HepG2 (cell line): ENCODE data around the gene ALB. TPM values are rescaled to one million over a fixed set of nuclear protein-coding genes. Genes with fewer than 3 reads are reported as not detected.
A peak's percentile ranks its signal among the peaks of the same experiment; 100 is the strongest.

Experiments
- ATAC-seq: fragments of 200-7000 bp; cut with Tn5 transposase; 3 replicates; pipeline ENCODE4 v1.9.1; 2020; ENCODE audit warnings: mild to moderate bottlenecking, moderate library complexity
- BruUV-seq: library from RNA; stranded (reverse); fragments of 400-500 nt; replicated peaks from 2 replicates; lab custom pipeline; 2021; lab: Mats Ljungman, UMichigan
- CTCF ChIA-PET: fragments of 300-600 bp; formaldehyde crosslinking; extraction: SDS; loops from one replicate; lab custom pipeline; 2021; ENCODE audit warnings: low total read pairs, inconsistent platforms, low intra/inter-chr PET ratio; lab: Yijun Ruan, JAX
- POLR2A ChIA-PET: fragments of 350-600 bp; sonication (Branson Sonifier 250); formaldehyde crosslinking; loops from one replicate; lab custom pipeline; 2020; ENCODE audit warnings: antibody characterized with exemption, inconsistent platforms; lab: Yijun Ruan, JAX
- DNase-seq: peaks from one replicate; pipeline ENCODE4 v3.0.0-alpha.2; 2015; ENCODE audit warnings: low spot score
- FAIRE-seq: peaks from 3 replicates; lab custom pipeline; 2011; peaks lifted over from hg19 to GRCh38; lab: Jason Lieb, UNC
- H2AFZ ChIP-seq: one replicate; pipeline ENCODE4 v1.6.1; 2011; ENCODE audit warnings: low read length, inconsistent platforms
- H3K27ac ChIP-seq: fragments of 300-600 bp; 3 replicates; pipeline ENCODE4 v1.8.0; 2011; ENCODE audit warnings: mixed run types, mild to moderate bottlenecking, mixed read lengths, low read length, inconsistent platforms; ENCODE audit not compliant: insufficient read depth; ENCODE audit errors: extremely low read length
- H3K27me3 ChIP-seq, 2 experiments: fragments of 200-600 bp in 1 of 2; 2 replicates in 1 of 2; 3 replicates in 1 of 2; pipeline versions ENCODE4 v1.6.0 to v1.8.0; 2011; ENCODE audit warnings: low read length in 2 of 2, mild to moderate bottlenecking in 2 of 2, moderate library complexity in 2 of 2, inconsistent platforms in 1 of 2; ENCODE audit not compliant: insufficient read depth in 2 of 2, control insufficient read depth in 1 of 2
- H3K36me3 ChIP-seq, 2 experiments: fragments of 200-600 bp in 1 of 2; replicated peaks in 1 of 2; 2 replicates in 1 of 2; 3 replicates in 1 of 2; pipeline versions ENCODE4 v1.5.1 to v1.8.0; 2011; ENCODE audit warnings: low read length in 2 of 2, inconsistent platforms in 1 of 2; ENCODE audit not compliant: insufficient read depth in 2 of 2, control insufficient read depth in 1 of 2
- H3K4me1 ChIP-seq: 2 replicates; pipeline ENCODE4 v1.5.1; 2012; ENCODE audit warnings: low read length, inconsistent platforms; ENCODE audit not compliant: insufficient read depth
- H3K4me2 ChIP-seq: 2 replicates; pipeline ENCODE4 v1.6.0; 2011; ENCODE audit warnings: low read depth, low read length, inconsistent platforms
- H3K4me3 ChIP-seq, 3 experiments: fragments of 200-600 bp in 1 of 3; sonication (generic), shearing (Covaris generic) in 1 of 3; replicated peaks in 1 of 3; 2 replicates each; pipeline ENCODE4 v1.5.1; 2011 to 2016; ENCODE audit warnings: low read length in 3 of 3, inconsistent platforms in 2 of 3, low read depth in 2 of 3, mild to moderate bottlenecking in 2 of 3, control low read depth in 1 of 3, mixed read lengths in 1 of 3; ENCODE audit not compliant: insufficient read depth in 1 of 3
- H3K79me2 ChIP-seq: one replicate; pipeline ENCODE4 v1.6.1; 2011; ENCODE audit warnings: low read length, inconsistent platforms; ENCODE audit not compliant: insufficient read depth
- H3K9ac ChIP-seq: 2 replicates; pipeline ENCODE4 v1.6.0; 2011; ENCODE audit warnings: mild to moderate bottlenecking, low read depth, low read length, inconsistent platforms; ENCODE audit not compliant: insufficient read depth
- H3K9me3 ChIP-seq: 2 replicates; pipeline ENCODE4 v1.5.1; 2012; ENCODE audit warnings: mild to moderate bottlenecking, low read length
- H4K20me1 ChIP-seq: 2 replicates; pipeline ENCODE4 v1.6.0; 2011; ENCODE audit warnings: inconsistent platforms, mild to moderate bottlenecking, low read length, moderate library complexity; ENCODE audit not compliant: insufficient read depth
- HDAC6 ChIP-seq: fragments of 200-600 bp; sonication (generic); IDR thresholded peaks from 2 replicates; pipeline ENCODE4 v1.7.0; 2017; ENCODE audit warnings: mild to moderate bottlenecking, antibody characterized with exemption, low read length, low read depth
- MAFF ChIP-seq: IDR thresholded peaks from 2 replicates; pipeline ENCODE4 v1.6.1; 2011; ENCODE audit warnings: low read depth, low read length, improper control_type of control experiment
- MAFK ChIP-seq, 2 experiments: IDR thresholded peaks in 1 of 2; conservative IDR thresholded peaks in 1 of 2; 2 replicates each; pipeline ENCODE4 v1.6.1; 2011; ENCODE audit warnings: improper control_type of control experiment in 2 of 2, low read length in 2 of 2
- NPAS2 ChIP-seq: sonication (generic); formaldehyde crosslinking; IDR thresholded peaks from 2 replicates; pipeline ENCODE4 v1.8.0; 2022; ENCODE audit warnings: mild to moderate bottlenecking, missing genetic modification reagents, borderline replicate concordance
- TBL1XR1 ChIP-seq: fragments of 150-350 bp; IDR thresholded peaks from 2 replicates; pipeline ENCODE4 v1.6.1; 2014; ENCODE audit warnings: borderline replicate concordance, low read length; ENCODE audit not compliant: partially characterized antibody
- ZSCAN25 ChIP-seq: sonication (generic); formaldehyde crosslinking; IDR thresholded peaks from 2 replicates; pipeline ENCODE4 v1.8.0; 2022; ENCODE audit warnings: mild to moderate bottlenecking, missing genetic modification reagents
- WGBS: methylation state at CpG from one replicate; pipeline ENCODE4 v1.1.6; 2017; ENCODE audit warnings: low lambda C conversion rate; 5-methylcytosine and 5-hydroxymethylcytosine counted together
- in situ Hi-C: cut with HindIII; loops from 2 replicates; pipeline ENCODE4 v1.10.0; 2017; ENCODE audit warnings: low pct_unique_long_range_greater_than_20kb; ENCODE audit not compliant: extremely low pct_ligation_motif_present
- intact Hi-C: fragments of 100-400 bp; cut with micrococcal nuclease; formaldehyde crosslinking; loops from one replicate; pipeline ENCODE4 v1.10.0; 2022; ENCODE audit not compliant: unreplicated experiment
- polyA plus RNA-seq, 8 experiments: library from polyadenylated mRNA; depleted of rRNA in 3 of 8; stranded (reverse) in 7 of 8; unstranded in 1 of 8; fragments of >200 nt; fragmentation: Illumina TruSeq in 4 of 8; extraction: Trizol in 4 of 8; gene quantifications; 2 replicates each; pipeline versions ENCODE4 v1.2.1 to v1.2.3, GENCODE V29; 2011 to 2016; ENCODE audit warnings: low read depth in 4 of 8, missing spikeins in 1 of 8, mixed read lengths in 1 of 8; ENCODE audit not compliant: insufficient read depth in 1 of 8
- total RNA-seq, 5 experiments: library from RNA; depleted of rRNA; stranded (reverse); fragments of >200 nt; fragmentation: Illumina TruSeq; extraction: Trizol; gene quantifications; 2 replicates each; pipeline ENCODE4 v1.2.3, GENCODE V29; 2016; ENCODE audit warnings: low read depth in 1 of 5
- TF ChIP-seq, protein P1 (sequence below): sonication (generic); formaldehyde crosslinking; IDR thresholded peaks from 2 replicates; pipeline ENCODE4 v1.4.0; 2020; ENCODE audit warnings: missing genetic modification reagents, mild to moderate bottlenecking, borderline replicate concordance

Gene ALB
- total and polyA plus RNA-seq, 2 of the 13 experiments (the other 11 are each of a cell fraction or from before 2014, with no cell fraction given), result 22,259 to 22,625 TPM

DNA sequence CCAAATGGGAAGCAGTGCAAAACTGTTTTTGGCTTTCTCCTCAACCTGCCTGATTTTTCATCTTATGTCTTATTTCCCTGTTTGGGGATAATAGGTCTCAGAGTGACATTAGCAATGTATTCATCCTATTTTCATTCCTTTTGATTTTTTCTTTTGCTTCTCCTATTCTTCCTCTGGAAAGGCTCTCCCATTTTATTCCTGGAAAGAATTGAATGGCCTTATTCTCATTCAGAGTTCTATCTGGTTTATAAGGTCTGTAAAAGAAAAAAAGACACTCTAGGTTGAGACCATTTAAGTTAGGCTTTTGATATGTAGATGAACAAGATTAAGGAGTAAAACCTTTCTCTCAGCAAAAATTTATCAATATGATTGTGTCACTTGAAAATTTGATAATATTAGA is 27.8 kb upstream of the ALB start (continued):
- no peak for TF ChIP-seq HDAC6
- TF ChIP-seq NPAS2 (CRISPR knock-in tag), result no peak
- TF ChIP-seq, protein P1, sequence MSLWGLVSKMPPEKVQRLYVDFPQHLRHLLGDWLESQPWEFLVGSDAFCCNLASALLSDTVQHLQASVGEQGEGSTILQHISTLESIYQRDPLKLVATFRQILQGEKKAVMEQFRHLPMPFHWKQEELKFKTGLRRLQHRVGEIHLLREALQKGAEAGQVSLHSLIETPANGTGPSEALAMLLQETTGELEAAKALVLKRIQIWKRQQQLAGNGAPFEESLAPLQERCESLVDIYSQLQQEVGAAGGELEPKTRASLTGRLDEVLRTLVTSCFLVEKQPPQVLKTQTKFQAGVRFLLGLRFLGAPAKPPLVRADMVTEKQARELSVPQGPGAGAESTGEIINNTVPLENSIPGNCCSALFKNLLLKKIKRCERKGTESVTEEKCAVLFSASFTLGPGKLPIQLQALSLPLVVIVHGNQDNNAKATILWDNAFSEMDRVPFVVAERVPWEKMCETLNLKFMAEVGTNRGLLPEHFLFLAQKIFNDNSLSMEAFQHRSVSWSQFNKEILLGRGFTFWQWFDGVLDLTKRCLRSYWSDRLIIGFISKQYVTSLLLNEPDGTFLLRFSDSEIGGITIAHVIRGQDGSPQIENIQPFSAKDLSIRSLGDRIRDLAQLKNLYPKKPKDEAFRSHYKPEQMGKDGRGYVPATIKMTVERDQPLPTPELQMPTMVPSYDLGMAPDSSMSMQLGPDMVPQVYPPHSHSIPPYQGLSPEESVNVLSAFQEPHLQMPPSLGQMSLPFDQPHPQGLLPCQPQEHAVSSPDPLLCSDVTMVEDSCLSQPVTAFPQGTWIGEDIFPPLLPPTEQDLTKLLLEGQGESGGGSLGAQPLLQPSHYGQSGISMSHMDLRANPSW, result no peak
- no peak for TF ChIP-seq TBL1XR1

DNA sequence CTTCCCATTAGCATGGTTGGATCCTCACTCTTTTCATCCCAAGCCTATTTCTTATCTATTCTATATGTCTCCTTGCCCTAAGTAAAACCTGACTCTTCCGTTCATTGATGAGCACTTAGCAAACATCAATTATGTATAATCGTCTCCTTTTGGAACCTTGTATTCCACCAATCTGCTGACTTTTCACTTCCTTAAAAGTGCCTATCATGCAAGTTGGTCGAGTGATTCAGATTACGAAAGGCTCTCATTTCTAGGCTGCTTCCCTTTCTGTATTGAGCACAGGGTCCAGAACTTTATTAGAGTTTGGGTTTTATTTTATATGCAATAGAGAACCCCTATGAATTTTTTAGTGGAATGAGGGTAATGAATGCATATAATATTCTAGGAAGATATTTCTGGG is 27.1 kb upstream of the ALB start:
- DNase-seq (no peak), ATAC-seq (no peak)
- Histone ChIP-seq H3K9me3 (no peaks in the 10 kb centered on the region), H3K4me3 (no peak overlapping the region), H3K4me2 (no peak overlapping the region), H2AFZ (no peak overlapping the region), H4K20me1 (no peaks in the 10 kb centered on the region), H3K9ac (no peak overlapping the region), H3K79me2 (peaks cover 8% of the 10 kb centered on the region)
- in situ Hi-C loops, result no loop called here
- POLR2A ChIA-PET, result no interaction called here
- TF ChIP-seq MAFF (peak; percentile 76), MAFK (conservative IDR thresholded peaks at IDR 0.05 in 1 of 2, IDR thresholded peaks at IDR 0.05 in 1 of 2; ENCODE audit: low read length in 2 of 2) (peak; percentile 75 to 79), ZSCAN25 (CRISPR knock-in tag) (no peak)
- TF ChIP-seq, all 625 proteins: peak for 2
- H3K36me3 ChIP-seq, result no peaks in the 10 kb centered on the region
- intact Hi-C loops, result no loop called here
- CTCF ChIA-PET, result no interaction called here
- FAIRE-seq, result no peak
- no TSS peak for BruUV-seq
- peaks cover 87% of the 10 kb centered on the region for H3K4me1 ChIP-seq
- H3K27ac ChIP-seq, result no peak overlapping the region
- WGBS, result 92% methylated on average over 4 of the region's 4 CpGs
- H3K27me3 ChIP-seq, result no peaks in the 10 kb centered on the region
